ENCODE data around the gene VPS52.

Gene VPS52

GRCh38 chr6:33271468-33272274 lies at the start of gene VPS52, which contains the start of gene RPS18:
Gene VPS52, minus strand, starts transcription at chr6:33271876. Its CDS starts 201 bp downstream, at chr6:33271675.
Gene RPS18, plus strand, starts transcription at chr6:33272075. Its CDS starts 45 bp downstream, at chr6:33272120.
- peak; percentile 93 for DNase-seq

GRCh38 chr6:33321227-33321626 lies 49.6 kb upstream of the VPS52 start:
- DNase-seq: no peak

GRCh38 chr6:33320315-33321181 lies 48.9 kb upstream of the VPS52 start:
- no peak for DNase-seq

GRCh38 chr6:33319939-33320314 lies 48.3 kb upstream of the VPS52 start:
- no peak for DNase-seq

- no peak for DNase-seq
Observed at GRCh38 chr6:33318426-33319073, 46.9 kb upstream of the VPS52 start.

- DNase-seq: peak; percentile 96
Observed at GRCh38 chr6:33317669-33318425, 46.2 kb upstream of the VPS52 start, which contains the start of gene ZBTB22. Gene ZBTB22, minus strand, starts transcription at chr6:33317744. Its CDS starts 828 bp downstream, at chr6:33316916.

- peak; percentile 85 for DNase-seq
Observed at GRCh38 chr6:33317419-33317668, 45.7 kb upstream of the VPS52 start.

- no peak for DNase-seq
Observed at GRCh38 chr6:33316603-33317418, 45.1 kb upstream of the VPS52 start.

- DNase-seq: no peak
Observed at GRCh38 chr6:33315793-33316602, 44.3 kb upstream of the VPS52 start.

GRCh38 chr6:33314943-33315792 lies 43.5 kb upstream of the VPS52 start:
- DNase-seq: no peak

GRCh38 chr6:33314515-33314942 lies 42.9 kb upstream of the VPS52 start:
- DNase-seq: peak; percentile 73

GRCh38 chr6:33313709-33314514 lies 42.2 kb upstream of the VPS52 start, which contains the start of gene TAPBP:
Gene TAPBP, minus strand, starts transcription at chr6:33314078. Its CDS starts 37 bp downstream, at chr6:33314041.
- peak; percentile 90 for DNase-seq

- peak; percentile 80 for DNase-seq
Observed at GRCh38 chr6:33313105-33313708, 41.5 kb upstream of the VPS52 start.

- peak; percentile 79 for DNase-seq
Observed at GRCh38 chr6:33312361-33313104, 40.9 kb upstream of the VPS52 start.

GRCh38 chr6:33306356-33306755 lies 34.7 kb upstream of the VPS52 start:
- no peak for DNase-seq

GRCh38 chr6:33305052-33305451 lies 33.4 kb upstream of the VPS52 start:
- DNase-seq: no peak

- DNase-seq: no peak
Observed at GRCh38 chr6:33304216-33304615, 32.5 kb upstream of the VPS52 start.

- DNase-seq: no peak
Observed at GRCh38 chr6:33301877-33302276, 30.2 kb upstream of the VPS52 start.
